HepG2 (cell line): ENCODE results near the gene NEDD4L. TPM values are rescaled to one million over a fixed set of nuclear protein-coding genes. Genes with fewer than 3 reads are reported as not detected.
A peak's percentile ranks its signal among the peaks of the same experiment; 100 is the strongest.

ENCODE experiments used
- CBFB ChIP-seq: sonication (generic); formaldehyde crosslinking; IDR thresholded peaks from 2 replicates; pipeline ENCODE4 v1.4.0; 2020; ENCODE audit warnings: missing genetic modification reagents
- CHD4 ChIP-seq: fragments of 200-600 bp; sonication (generic); IDR thresholded peaks from 2 replicates; pipeline ENCODE4 v1.7.0; 2017; ENCODE audit warnings: mild to moderate bottlenecking, low read length, borderline replicate concordance
- FLYWCH1 ChIP-seq: sonication (generic); formaldehyde crosslinking; IDR thresholded peaks from 2 replicates; pipeline ENCODE4 v1.8.1; 2023; ENCODE audit warnings: mild to moderate bottlenecking, missing genetic modification reagents
- MAF1 ChIP-seq: sonication (generic); formaldehyde crosslinking; IDR thresholded peaks from 2 replicates; pipeline ENCODE4 v1.5.0; 2020; ENCODE audit warnings: missing genetic modification reagents, borderline replicate concordance
- MIXL1 ChIP-seq: IDR thresholded peaks from 2 replicates; pipeline ENCODE4 v1.6.1; 2016
- NFIB ChIP-seq: sonication (generic); formaldehyde crosslinking; IDR thresholded peaks from 2 replicates; pipeline ENCODE4 v1.9.0; 2021; ENCODE audit warnings: missing genetic modification reagents, mild to moderate bottlenecking, borderline replicate concordance
- RELA ChIP-seq: sonication (generic); formaldehyde crosslinking; IDR thresholded peaks from 2 replicates; pipeline ENCODE4 v1.4.0; 2020; ENCODE audit warnings: missing genetic modification reagents
- SNAPC2 ChIP-seq: sonication (generic); formaldehyde crosslinking; IDR thresholded peaks from 2 replicates; pipeline ENCODE4 v1.8.1; 2022; ENCODE audit warnings: mild to moderate bottlenecking, missing genetic modification reagents
- SRSF1 ChIP-seq: fragments of 200-400 bp; formaldehyde crosslinking; optimal IDR thresholded peaks from 2 replicates; pipeline ENCODE3; 2017; ENCODE audit warnings: mild to moderate bottlenecking, low read depth, low read length, moderate library complexity
- SSRP1 ChIP-seq: IDR thresholded peaks from 2 replicates; pipeline ENCODE4 v1.6.1; 2016; ENCODE audit warnings: control low read depth
- ZNF264 ChIP-seq: sonication (generic); formaldehyde crosslinking; IDR thresholded peaks from 2 replicates; pipeline ENCODE4 v1.4.0; 2020; ENCODE audit warnings: missing genetic modification reagents
- ZNF382 ChIP-seq: sonication (generic); formaldehyde crosslinking; IDR thresholded peaks from 2 replicates; pipeline ENCODE4 v1.5.0; 2020; ENCODE audit warnings: missing genetic modification reagents, mild to moderate bottlenecking, borderline replicate concordance
- ZNF460 ChIP-seq: sonication (generic); formaldehyde crosslinking; IDR thresholded peaks from 2 replicates; pipeline ENCODE4 v1.5.1; 2020; ENCODE audit warnings: missing genetic modification reagents, mild to moderate bottlenecking, borderline replicate concordance
- ZNF549 ChIP-seq: sonication (generic); formaldehyde crosslinking; IDR thresholded peaks from 2 replicates; pipeline ENCODE4 v1.5.0; 2020; ENCODE audit warnings: missing genetic modification reagents
- ZNF766 ChIP-seq: sonication (generic); formaldehyde crosslinking; IDR thresholded peaks from 2 replicates; pipeline ENCODE4 v1.5.0; 2020; ENCODE audit warnings: missing genetic modification reagents, borderline replicate concordance
- ZNF782 ChIP-seq: sonication (generic); formaldehyde crosslinking; IDR thresholded peaks from 2 replicates; pipeline ENCODE4 v1.4.0; 2020; ENCODE audit warnings: missing genetic modification reagents, mild to moderate bottlenecking, borderline replicate concordance
- ZSCAN30 ChIP-seq: sonication (generic); formaldehyde crosslinking; IDR thresholded peaks from 2 replicates; pipeline ENCODE4 v1.5.0; 2020; ENCODE audit warnings: mild to moderate bottlenecking, missing genetic modification reagents
- polyA plus RNA-seq, 8 experiments: library from polyadenylated mRNA; depleted of rRNA in 3 of 8; stranded (reverse) in 7 of 8; unstranded in 1 of 8; fragments of >200 nt; fragmentation: Illumina TruSeq in 4 of 8; extraction: Trizol in 4 of 8; gene quantifications; 2 replicates each; pipeline versions ENCODE4 v1.2.1 to v1.2.3, GENCODE V29; 2011 to 2016; ENCODE audit warnings: low read depth in 4 of 8, missing spikeins in 1 of 8, mixed read lengths in 1 of 8; ENCODE audit not compliant: insufficient read depth in 1 of 8
- total RNA-seq, 5 experiments: library from RNA; depleted of rRNA; stranded (reverse); fragments of >200 nt; fragmentation: Illumina TruSeq; extraction: Trizol; gene quantifications; 2 replicates each; pipeline ENCODE4 v1.2.3, GENCODE V29; 2016; ENCODE audit warnings: low read depth in 1 of 5
- TF ChIP-seq, protein P1 (sequence below): sonication (generic); formaldehyde crosslinking; IDR thresholded peaks from 2 replicates; pipeline ENCODE4 v1.4.0; 2020; ENCODE audit warnings: missing genetic modification reagents
- TF ChIP-seq, protein P2 (sequence below): sonication (generic); formaldehyde crosslinking; IDR thresholded peaks from 2 replicates; pipeline ENCODE4 v1.4.0; 2020; ENCODE audit warnings: missing genetic modification reagents, mild to moderate bottlenecking, borderline replicate concordance
- TF ChIP-seq, protein P3 (sequence below): sonication (generic); formaldehyde crosslinking; IDR thresholded peaks from 2 replicates; pipeline ENCODE4 v1.5.0; 2020; ENCODE audit warnings: mild to moderate bottlenecking, missing genetic modification reagents, borderline replicate concordance

NEDD4L gene
- total and polyA plus RNA-seq, 2 of the 13 experiments (the other 11 are each of a cell fraction or from before 2014, with no cell fraction given) = 168 to 390 TPM

DNA sequence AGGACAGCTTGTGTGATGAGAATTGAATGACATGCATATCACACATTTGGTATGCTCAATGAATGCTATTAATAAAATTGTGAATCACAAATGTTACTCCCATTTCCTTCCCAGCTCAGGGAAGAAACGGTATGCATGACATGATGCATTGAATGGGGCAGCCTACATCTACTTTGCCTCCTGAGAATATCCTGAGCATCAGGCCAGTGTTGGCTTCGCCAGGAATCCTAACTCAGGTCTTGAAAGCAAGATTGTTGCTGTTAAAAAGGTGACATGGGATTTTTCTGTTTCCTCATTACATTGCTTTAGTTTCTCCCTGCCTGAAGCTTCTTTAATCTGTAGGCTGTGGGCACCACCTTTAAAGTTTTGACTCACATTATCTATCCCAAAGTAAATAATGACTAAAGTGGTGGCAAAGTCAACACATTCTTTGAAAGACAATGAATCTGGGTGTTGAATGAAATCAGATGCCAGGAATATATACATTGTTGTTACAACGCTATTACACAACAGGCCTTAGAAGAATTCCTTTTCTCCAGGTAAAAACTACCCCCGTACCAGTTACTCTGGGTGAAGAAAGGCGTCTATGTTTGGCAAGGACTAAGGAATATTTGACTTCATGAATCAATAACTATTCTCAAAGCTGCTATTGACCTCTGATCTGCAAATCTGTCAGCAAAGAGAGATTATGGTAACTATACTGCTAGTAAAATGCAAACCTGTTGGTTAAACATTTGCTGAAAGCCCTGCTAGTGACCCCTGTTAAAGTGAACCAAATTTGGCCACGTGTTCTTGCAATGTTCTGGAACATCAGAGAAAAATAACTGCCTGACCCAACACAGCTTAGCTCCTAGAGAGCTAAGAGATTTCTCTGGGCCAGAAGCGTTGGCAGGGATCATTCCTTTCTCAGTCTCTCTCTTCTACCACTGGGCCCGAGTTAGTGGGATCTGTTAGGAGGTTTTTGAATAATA is 30.5 kb upstream of the NEDD4L start (continued):
- TF ChIP-seq RELA (CRISPR knock-in tag) (no peak; the same call in 1 of the 2 replicates), ZNF782 (no peak), SNAPC2 (CRISPR knock-in tag) (no peak), NFIB (no peak), ZNF382 (CRISPR knock-in tag) (no peak), ZNF460 (CRISPR knock-in tag) (no peak; the same call in 1 of the 2 replicates), ZNF264 (peak; percentile 67; the same call in 1 of the 2 replicates), SRSF1 (no peak), ZNF766 (CRISPR knock-in tag) (no peak), FLYWCH1 (CRISPR knock-in tag) (no peak), CBFB (CRISPR knock-in tag) (0 out of 2 replicates have a peak, but pooled peaks have one; percentile 32), MAF1 (no peak), ZNF549 (no peak), SSRP1 (no peak), CHD4 (no peak), MIXL1 (CRISPR knock-in tag) (peak; percentile 79), ZSCAN30 (CRISPR knock-in tag) (peak; percentile 69; the same call in 1 of the 2 replicates)
- TF ChIP-seq, protein P1, sequence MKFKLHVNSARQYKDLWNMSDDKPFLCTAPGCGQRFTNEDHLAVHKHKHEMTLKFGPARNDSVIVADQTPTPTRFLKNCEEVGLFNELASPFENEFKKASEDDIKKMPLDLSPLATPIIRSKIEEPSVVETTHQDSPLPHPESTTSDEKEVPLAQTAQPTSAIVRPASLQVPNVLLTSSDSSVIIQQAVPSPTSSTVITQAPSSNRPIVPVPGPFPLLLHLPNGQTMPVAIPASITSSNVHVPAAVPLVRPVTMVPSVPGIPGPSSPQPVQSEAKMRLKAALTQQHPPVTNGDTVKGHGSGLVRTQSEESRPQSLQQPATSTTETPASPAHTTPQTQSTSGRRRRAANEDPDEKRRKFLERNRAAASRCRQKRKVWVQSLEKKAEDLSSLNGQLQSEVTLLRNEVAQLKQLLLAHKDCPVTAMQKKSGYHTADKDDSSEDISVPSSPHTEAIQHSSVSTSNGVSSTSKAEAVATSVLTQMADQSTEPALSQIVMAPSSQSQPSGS (CRISPR knock-in tag) = peak; percentile 77; the same call in 1 of the 2 replicates
- TF ChIP-seq, protein P2, sequence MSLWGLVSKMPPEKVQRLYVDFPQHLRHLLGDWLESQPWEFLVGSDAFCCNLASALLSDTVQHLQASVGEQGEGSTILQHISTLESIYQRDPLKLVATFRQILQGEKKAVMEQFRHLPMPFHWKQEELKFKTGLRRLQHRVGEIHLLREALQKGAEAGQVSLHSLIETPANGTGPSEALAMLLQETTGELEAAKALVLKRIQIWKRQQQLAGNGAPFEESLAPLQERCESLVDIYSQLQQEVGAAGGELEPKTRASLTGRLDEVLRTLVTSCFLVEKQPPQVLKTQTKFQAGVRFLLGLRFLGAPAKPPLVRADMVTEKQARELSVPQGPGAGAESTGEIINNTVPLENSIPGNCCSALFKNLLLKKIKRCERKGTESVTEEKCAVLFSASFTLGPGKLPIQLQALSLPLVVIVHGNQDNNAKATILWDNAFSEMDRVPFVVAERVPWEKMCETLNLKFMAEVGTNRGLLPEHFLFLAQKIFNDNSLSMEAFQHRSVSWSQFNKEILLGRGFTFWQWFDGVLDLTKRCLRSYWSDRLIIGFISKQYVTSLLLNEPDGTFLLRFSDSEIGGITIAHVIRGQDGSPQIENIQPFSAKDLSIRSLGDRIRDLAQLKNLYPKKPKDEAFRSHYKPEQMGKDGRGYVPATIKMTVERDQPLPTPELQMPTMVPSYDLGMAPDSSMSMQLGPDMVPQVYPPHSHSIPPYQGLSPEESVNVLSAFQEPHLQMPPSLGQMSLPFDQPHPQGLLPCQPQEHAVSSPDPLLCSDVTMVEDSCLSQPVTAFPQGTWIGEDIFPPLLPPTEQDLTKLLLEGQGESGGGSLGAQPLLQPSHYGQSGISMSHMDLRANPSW (CRISPR knock-in tag) = no peak
- TF ChIP-seq, protein P3, sequence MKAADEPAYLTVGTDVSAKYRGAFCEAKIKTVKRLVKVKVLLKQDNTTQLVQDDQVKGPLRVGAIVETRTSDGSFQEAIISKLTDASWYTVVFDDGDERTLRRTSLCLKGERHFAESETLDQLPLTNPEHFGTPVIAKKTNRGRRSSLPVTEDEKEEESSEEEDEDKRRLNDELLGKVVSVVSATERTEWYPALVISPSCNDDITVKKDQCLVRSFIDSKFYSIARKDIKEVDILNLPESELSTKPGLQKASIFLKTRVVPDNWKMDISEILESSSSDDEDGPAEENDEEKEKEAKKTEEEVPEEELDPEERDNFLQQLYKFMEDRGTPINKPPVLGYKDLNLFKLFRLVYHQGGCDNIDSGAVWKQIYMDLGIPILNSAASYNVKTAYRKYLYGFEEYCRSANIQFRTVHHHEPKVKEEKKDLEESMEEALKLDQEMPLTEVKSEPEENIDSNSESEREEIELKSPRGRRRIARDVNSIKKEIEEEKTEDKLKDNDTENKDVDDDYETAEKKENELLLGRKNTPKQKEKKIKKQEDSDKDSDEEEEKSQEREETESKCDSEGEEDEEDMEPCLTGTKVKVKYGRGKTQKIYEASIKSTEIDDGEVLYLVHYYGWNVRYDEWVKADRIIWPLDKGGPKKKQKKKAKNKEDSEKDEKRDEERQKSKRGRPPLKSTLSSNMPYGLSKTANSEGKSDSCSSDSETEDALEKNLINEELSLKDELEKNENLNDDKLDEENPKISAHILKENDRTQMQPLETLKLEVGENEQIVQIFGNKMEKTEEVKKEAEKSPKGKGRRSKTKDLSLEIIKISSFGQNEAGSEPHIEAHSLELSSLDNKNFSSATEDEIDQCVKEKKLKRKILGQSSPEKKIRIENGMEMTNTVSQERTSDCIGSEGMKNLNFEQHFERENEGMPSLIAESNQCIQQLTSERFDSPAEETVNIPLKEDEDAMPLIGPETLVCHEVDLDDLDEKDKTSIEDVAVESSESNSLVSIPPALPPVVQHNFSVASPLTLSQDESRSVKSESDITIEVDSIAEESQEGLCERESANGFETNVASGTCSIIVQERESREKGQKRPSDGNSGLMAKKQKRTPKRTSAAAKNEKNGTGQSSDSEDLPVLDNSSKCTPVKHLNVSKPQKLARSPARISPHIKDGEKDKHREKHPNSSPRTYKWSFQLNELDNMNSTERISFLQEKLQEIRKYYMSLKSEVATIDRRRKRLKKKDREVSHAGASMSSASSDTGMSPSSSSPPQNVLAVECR = peak; percentile 60; the same call in 1 of the 2 replicates
